ENCODE measurements around the gene CCL3. TPM values are rescaled to one million over a fixed set of nuclear protein-coding genes. Genes with fewer than 3 reads are reported as not detected.

The CCL3 gene
- polyA plus RNA-seq, 1 donor (not counting 4 experiments of a cell fraction or from before 2014, with no cell fraction given) = not detected

GRCh38 chr17:36106493-36106835 is 16.5 kb upstream of the CCL3 start:
- Histone ChIP-seq H3K4me3 (ENCODE audit: control insufficient read depth in 2 of 3, extremely low read depth in 1 of 3, insufficient read depth in 2 of 3, low read depth in 1 of 3, low read length in 3 of 3) (no peak overlapping the region), H2AFZ (ENCODE audit: control insufficient read depth, low read length) (no peak overlapping the region), H3K9me3 (ENCODE audit: control insufficient read depth, low read depth, low read length) (no peaks in the 10 kb centered on the region), H3K36me3 (ENCODE audit: control insufficient read depth in 2 of 2, extremely low read depth in 1 of 2, insufficient read depth in 2 of 2, low read length in 2 of 2) (no peaks in the 10 kb centered on the region), H3K27ac (ENCODE audit: control insufficient read depth, insufficient read depth, low read length) (no peak overlapping the region), H4K20me1 (ENCODE audit: control insufficient read depth, extremely low read depth, insufficient read depth, low read length) (no peaks in the 10 kb centered on the region), H3K4me1 (ENCODE audit: control insufficient read depth, extremely low read depth, insufficient read depth, low read length) (no peaks in the 10 kb centered on the region), H3K9ac (ENCODE audit: control insufficient read depth, extremely low read depth, insufficient read depth, low read length) (no peak overlapping the region), H3K9me1 (ENCODE audit: control insufficient read depth, extremely low read depth, insufficient read depth, low read length) (no peaks in the 10 kb centered on the region), H3K79me2 (ENCODE audit: control insufficient read depth, insufficient read depth, low read length) (no peaks in the 10 kb centered on the region), H3K27me3 (ENCODE audit: control insufficient read depth, extremely low read depth, insufficient read depth, low read length) (no peaks in the 10 kb centered on the region), H3K4me2 (ENCODE audit: control insufficient read depth, extremely low read depth, insufficient read depth, low read depth, low read length) (no peak overlapping the region)
- DNase-seq (ENCODE audit: low read depth, low spot score) (no peak), FAIRE-seq (no peak)
- dilution Hi-C loops (cut with MboI; ENCODE audit: extremely low pct_ligation_motif_present, low sequenced_read_pairs) = no loop called here
- TF ChIP-seq EZH2 (IDR thresholded peaks at IDR 0.05; ENCODE audit: low read length) = no peak
- no peak for TF ChIP-seq CTCF (optimal IDR thresholded peaks at IDR 0.05 in 1 of 3, IDR thresholded peaks at IDR 0.05 in 1 of 3, conservative IDR thresholded peaks at IDR 0.05 in 1 of 3; ENCODE audit: extremely low read depth in 1 of 3, insufficient read depth in 2 of 3, low read length in 3 of 3)

GRCh38 chr17:36105781-36106492 is 16.0 kb upstream of the CCL3 start:
- H3K9me3 ChIP-seq (ENCODE audit: control insufficient read depth, low read depth, low read length) = no peaks in the 10 kb centered on the region
- no peak for DNase-seq (ENCODE audit: low read depth, low spot score)
- H3K4me1 ChIP-seq (ENCODE audit: control insufficient read depth, extremely low read depth, insufficient read depth, low read length) = no peaks in the 10 kb centered on the region
- dilution Hi-C loops (cut with MboI; ENCODE audit: extremely low pct_ligation_motif_present, low sequenced_read_pairs) = no loop called here
- H3K4me3 ChIP-seq (ENCODE audit: control insufficient read depth in 2 of 3, extremely low read depth in 1 of 3, insufficient read depth in 2 of 3, low read depth in 1 of 3, low read length in 3 of 3) = no peak overlapping the region
- no peak overlapping the region for H3K27ac ChIP-seq (ENCODE audit: control insufficient read depth, insufficient read depth, low read length)
- H3K36me3 ChIP-seq (ENCODE audit: control insufficient read depth in 2 of 2, extremely low read depth in 1 of 2, insufficient read depth in 2 of 2, low read length in 2 of 2) = no peaks in the 10 kb centered on the region
- H3K4me2 ChIP-seq (ENCODE audit: control insufficient read depth, extremely low read depth, insufficient read depth, low read depth, low read length) = no peak overlapping the region
- FAIRE-seq = no peak
- H2AFZ ChIP-seq (ENCODE audit: control insufficient read depth, low read length) = no peak overlapping the region
- H3K9me1 ChIP-seq (ENCODE audit: control insufficient read depth, extremely low read depth, insufficient read depth, low read length) = no peaks in the 10 kb centered on the region
- H3K9ac ChIP-seq (ENCODE audit: control insufficient read depth, extremely low read depth, insufficient read depth, low read length) = no peak overlapping the region
- H4K20me1 ChIP-seq (ENCODE audit: control insufficient read depth, extremely low read depth, insufficient read depth, low read length) = no peaks in the 10 kb centered on the region
- H3K27me3 ChIP-seq (ENCODE audit: control insufficient read depth, extremely low read depth, insufficient read depth, low read length) = no peaks in the 10 kb centered on the region
- no peak for TF ChIP-seq EZH2 (IDR thresholded peaks at IDR 0.05; ENCODE audit: low read length)
- TF ChIP-seq CTCF (optimal IDR thresholded peaks at IDR 0.05 in 1 of 3, IDR thresholded peaks at IDR 0.05 in 1 of 3, conservative IDR thresholded peaks at IDR 0.05 in 1 of 3; ENCODE audit: extremely low read depth in 1 of 3, insufficient read depth in 2 of 3, low read length in 3 of 3) = no peak
- no peaks in the 10 kb centered on the region for H3K79me2 ChIP-seq (ENCODE audit: control insufficient read depth, insufficient read depth, low read length)

Measured in keratinocyte (primary cell).